ENCODE measurements around the gene IL3RA. TPM values are rescaled to one million over a fixed set of nuclear protein-coding genes. Genes with fewer than 3 reads are reported as not detected.

IL3RA gene
- 0.70 TPM for polyA plus RNA-seq (2012; ENCODE audit: insufficient read length, low read depth)

GRCh38 chrX:1336331-1336943 is at the start of gene IL3RA:
Gene IL3RA (plus strand): TSS chrX:1336785. CDS start chrX:1341766, 4,981 bp downstream.
- no peak for TF ChIP-seq SIN3A (IDR thresholded peaks at IDR 0.05; ENCODE audit: borderline replicate concordance, insufficient read depth, low read length)
- TF ChIP-seq TAF1 (IDR thresholded peaks at IDR 0.05; ENCODE audit: borderline replicate concordance, insufficient read depth, low read length) = no peak

- TF ChIP-seq FOXP2 (optimal IDR thresholded peaks at IDR 0.05; ENCODE audit: borderline replicate concordance, extremely low read depth, extremely low read length, insufficient read depth) (no peak), REST (IDR thresholded peaks at IDR 0.05; ENCODE audit: insufficient read depth in 1 of 2, low read depth in 2 of 2, low read length in 2 of 2) (no peak), TAF1 (IDR thresholded peaks at IDR 0.05; ENCODE audit: borderline replicate concordance, insufficient read depth, low read length) (no peak), POLR2AphosphoS5 (IDR thresholded peaks at IDR 0.05; ENCODE audit: low read depth, low read length) (no peak), SIN3A (IDR thresholded peaks at IDR 0.05; ENCODE audit: borderline replicate concordance, insufficient read depth, low read length) (no peak)
Measured at GRCh38 chrX:1289535-1289934, 47.0 kb upstream of the IL3RA start.

- TF ChIP-seq SIN3A (IDR thresholded peaks at IDR 0.05; ENCODE audit: borderline replicate concordance, insufficient read depth, low read length) = no peak
- no peak for TF ChIP-seq POLR2AphosphoS5 (IDR thresholded peaks at IDR 0.05; ENCODE audit: low read depth, low read length)
- TF ChIP-seq REST (IDR thresholded peaks at IDR 0.05; ENCODE audit: insufficient read depth in 1 of 2, low read depth in 2 of 2, low read length in 2 of 2) = no peak
- no peak for TF ChIP-seq FOXP2 (optimal IDR thresholded peaks at IDR 0.05; ENCODE audit: borderline replicate concordance, extremely low read depth, extremely low read length, insufficient read depth)
- TF ChIP-seq TAF1 (IDR thresholded peaks at IDR 0.05; ENCODE audit: borderline replicate concordance, insufficient read depth, low read length) = no peak
Measured at GRCh38 chrX:1291110-1291740, 45.4 kb upstream of the IL3RA start.

- TF ChIP-seq SIN3A (IDR thresholded peaks at IDR 0.05; ENCODE audit: borderline replicate concordance, insufficient read depth, low read length) (no peak), REST (IDR thresholded peaks at IDR 0.05; ENCODE audit: insufficient read depth in 1 of 2, low read depth in 2 of 2, low read length in 2 of 2) (no peak), TAF1 (IDR thresholded peaks at IDR 0.05; ENCODE audit: borderline replicate concordance, insufficient read depth, low read length) (no peak), POLR2AphosphoS5 (IDR thresholded peaks at IDR 0.05; ENCODE audit: low read depth, low read length) (no peak), FOXP2 (optimal IDR thresholded peaks at IDR 0.05; ENCODE audit: borderline replicate concordance, extremely low read depth, extremely low read length, insufficient read depth) (no peak)
Measured at GRCh38 chrX:1292575-1293290, 43.9 kb upstream of the IL3RA start.

GRCh38 chrX:1294301-1295067 is 42.1 kb upstream of the IL3RA start:
- TF ChIP-seq POLR2AphosphoS5 (IDR thresholded peaks at IDR 0.05; ENCODE audit: low read depth, low read length) = no peak
- TF ChIP-seq REST (IDR thresholded peaks at IDR 0.05; ENCODE audit: insufficient read depth in 1 of 2, low read depth in 2 of 2, low read length in 2 of 2) = no peak
- no peak for TF ChIP-seq FOXP2 (optimal IDR thresholded peaks at IDR 0.05; ENCODE audit: borderline replicate concordance, extremely low read depth, extremely low read length, insufficient read depth)
- TF ChIP-seq TAF1 (IDR thresholded peaks at IDR 0.05; ENCODE audit: borderline replicate concordance, insufficient read depth, low read length) = no peak
- TF ChIP-seq SIN3A (IDR thresholded peaks at IDR 0.05; ENCODE audit: borderline replicate concordance, insufficient read depth, low read length) = no peak

Measured in PFSK-1 (cell line).